NCI-H2107 treated with DMSO at 0.1 percent for 48 hours (cell line): ENCODE data around the gene CD86.
"Not testable (repeated sequence)": the region's sequence is repeated elsewhere in the genome, so short reads cannot be mapped to it uniquely, and the experiment has no call there.

Experiments
- DNase-seq: peaks from one replicate; lab custom pipeline; 2025; ENCODE audit not compliant: unreplicated experiment; lab: John Stamatoyannopoulos, UW

Gene CD86

GRCh38 chr3:122148941-122149627, 93.9 kb downstream of the CD86 start:
- DNase-seq, result no peak

DNA sequence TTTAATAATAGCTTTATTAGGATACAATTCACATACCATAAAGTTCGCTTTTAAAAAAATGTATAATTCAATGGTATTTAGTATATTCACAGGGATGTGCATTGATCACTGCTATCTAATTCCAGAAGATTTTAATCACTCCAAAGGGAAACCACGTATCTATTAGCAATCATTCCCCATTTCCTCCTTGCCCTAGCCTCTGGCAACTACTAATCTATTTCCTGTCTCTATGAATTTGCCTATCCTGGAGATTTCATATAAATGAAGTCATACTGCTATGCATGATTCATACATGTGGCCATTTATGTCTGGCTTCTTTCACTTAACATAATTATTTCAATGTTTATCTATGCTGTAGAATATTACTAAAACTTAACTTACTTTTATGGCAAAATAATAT, 96.3 kb downstream of the CD86 start:
- DNase-seq, result no peak

GRCh38 chr3:122164983-122165382, 109.8 kb downstream of the CD86 start:
- not testable (repeated sequence) for DNase-seq

DNA sequence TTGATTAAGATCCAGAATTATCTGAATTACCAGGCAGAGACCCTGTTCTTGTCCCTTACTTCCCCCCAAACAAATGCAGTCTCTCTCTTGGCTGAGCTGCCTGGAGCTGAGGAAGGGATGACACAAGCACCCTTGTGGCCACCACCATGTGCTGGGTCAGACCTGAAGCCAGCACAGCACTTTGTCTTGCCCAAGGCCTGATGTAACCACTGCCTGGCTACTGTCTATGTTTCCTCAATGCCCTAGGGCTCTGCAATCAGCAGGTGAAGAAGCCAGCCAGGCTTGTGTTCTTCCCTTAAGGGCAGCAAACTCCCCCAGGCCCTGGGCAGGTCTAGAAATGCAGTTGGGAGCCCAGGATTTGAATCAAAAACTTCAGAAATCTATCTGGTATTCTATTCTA, 112.5 kb downstream of the CD86 start:
- no peak for DNase-seq

GRCh38 chr3:122168044-122168443, 112.9 kb downstream of the CD86 start:
- DNase-seq, result no peak

- no peak for DNase-seq
Observed at GRCh38 chr3:122169911-122170310, 114.7 kb downstream of the CD86 start.
